Measurements from ENCODE around the gene PUS10.
"Not testable (repeated sequence)": the region's sequence is repeated elsewhere in the genome, so short reads cannot be mapped to it uniquely, and the experiment has no call there.

PUS10 gene

GRCh38 chr2:60987041-60987440 lies 31.0 kb downstream of the PUS10 start:
- Histone ChIP-seq H3K4me1 (ENCODE audit: insufficient read depth, low read length) (no peaks in the 10 kb centered on the region), H3K27ac (ENCODE audit: low read length) (no peak overlapping the region), H3K79me2 (ENCODE audit: insufficient read depth, low read length) (no peaks in the 10 kb centered on the region), H3K4me2 (ENCODE audit: insufficient read depth, low read length) (no peak overlapping the region), H3K36me3 (ENCODE audit: insufficient read depth, low read length) (peaks cover 4% of the 10 kb centered on the region; the same call in 1 of the 2 replicates), H4K20me1 (ENCODE audit: insufficient read depth, low read length) (no peaks in the 10 kb centered on the region), H3K9me3 (ENCODE audit: insufficient read depth, low read length, severe bottlenecking) (peaks cover under 1% of the 10 kb centered on the region), H3K4me3 (ENCODE audit: low read depth in 1 of 2, low read length in 2 of 2) (no peak overlapping the region), H2AFZ (ENCODE audit: low read depth, low read length) (no peak overlapping the region), H3K9ac (ENCODE audit: low read depth, low read length) (no peak overlapping the region), H3K27me3 (ENCODE audit: insufficient read depth, low read length, poor library complexity) (no peaks in the 10 kb centered on the region)
- TF ChIP-seq CTCF (IDR thresholded peaks at IDR 0.05; ENCODE audit: borderline replicate concordance, extremely low read depth, low read length, poor library complexity, severe bottlenecking) (no peak), EZH2 (IDR thresholded peaks at IDR 0.05; ENCODE audit: borderline replicate concordance, low read depth, low read length, severe bottlenecking) (no peak)
- DNase-seq (no peak), ATAC-seq (ENCODE audit: insufficient read depth, low read depth) (no peak)

GRCh38 chr2:60984720-60985119 lies 33.3 kb downstream of the PUS10 start:
- no peak overlapping the region for H2AFZ ChIP-seq (ENCODE audit: low read depth, low read length)
- H3K4me3 ChIP-seq (ENCODE audit: low read depth in 1 of 2, low read length in 2 of 2) = no peak overlapping the region
- H3K27me3 ChIP-seq (ENCODE audit: insufficient read depth, low read length, poor library complexity) = no peaks in the 10 kb centered on the region
- no peaks in the 10 kb centered on the region for H3K4me1 ChIP-seq (ENCODE audit: insufficient read depth, low read length)
- H3K36me3 ChIP-seq (ENCODE audit: insufficient read depth, low read length) = no peaks in the 10 kb centered on the region
- DNase-seq (no peak), ATAC-seq (ENCODE audit: insufficient read depth, low read depth) (no peak)
- H3K4me2 ChIP-seq (ENCODE audit: insufficient read depth, low read length) = no peak overlapping the region
- TF ChIP-seq CTCF (IDR thresholded peaks at IDR 0.05; ENCODE audit: borderline replicate concordance, extremely low read depth, low read length, poor library complexity, severe bottlenecking) = no peak
- TF ChIP-seq EZH2 (IDR thresholded peaks at IDR 0.05; ENCODE audit: borderline replicate concordance, low read depth, low read length, severe bottlenecking) = no peak
- H3K27ac ChIP-seq (ENCODE audit: low read length) = no peak overlapping the region
- no peak overlapping the region for H3K9ac ChIP-seq (ENCODE audit: low read depth, low read length)
- no peaks in the 10 kb centered on the region for H4K20me1 ChIP-seq (ENCODE audit: insufficient read depth, low read length)
- H3K9me3 ChIP-seq (ENCODE audit: insufficient read depth, low read length, severe bottlenecking) = no peaks in the 10 kb centered on the region
- H3K79me2 ChIP-seq (ENCODE audit: insufficient read depth, low read length) = no peaks in the 10 kb centered on the region

GRCh38 chr2:60982066-60982465 lies 36.0 kb downstream of the PUS10 start:
- not testable (repeated sequence) for H3K9me3 ChIP-seq (ENCODE audit: insufficient read depth, low read length, severe bottlenecking); H3K79me2 ChIP-seq (ENCODE audit: insufficient read depth, low read length); ATAC-seq (ENCODE audit: insufficient read depth, low read depth); H3K9ac ChIP-seq (ENCODE audit: low read depth, low read length); H2AFZ ChIP-seq (ENCODE audit: low read depth, low read length); H3K4me3 ChIP-seq (ENCODE audit: low read depth in 1 of 2, low read length in 2 of 2); H3K4me2 ChIP-seq (ENCODE audit: insufficient read depth, low read length); H3K36me3 ChIP-seq (ENCODE audit: insufficient read depth, low read length); H4K20me1 ChIP-seq (ENCODE audit: insufficient read depth, low read length); DNase-seq; H3K4me1 ChIP-seq (ENCODE audit: insufficient read depth, low read length); H3K27me3 ChIP-seq (ENCODE audit: insufficient read depth, low read length, poor library complexity); H3K27ac ChIP-seq (ENCODE audit: low read length)

- Histone ChIP-seq H3K79me2 (ENCODE audit: insufficient read depth, low read length) (no peaks in the 10 kb centered on the region), H4K20me1 (ENCODE audit: insufficient read depth, low read length) (no peaks in the 10 kb centered on the region), H3K9ac (ENCODE audit: low read depth, low read length) (no peak overlapping the region), H3K27ac (ENCODE audit: low read length) (no peak overlapping the region), H3K4me2 (ENCODE audit: insufficient read depth, low read length) (no peak overlapping the region), H3K27me3 (ENCODE audit: insufficient read depth, low read length, poor library complexity) (no peaks in the 10 kb centered on the region), H2AFZ (ENCODE audit: low read depth, low read length) (no peak overlapping the region), H3K9me3 (ENCODE audit: insufficient read depth, low read length, severe bottlenecking) (no peaks in the 10 kb centered on the region), H3K36me3 (ENCODE audit: insufficient read depth, low read length) (no peaks in the 10 kb centered on the region), H3K4me1 (ENCODE audit: insufficient read depth, low read length) (no peaks in the 10 kb centered on the region), H3K4me3 (ENCODE audit: low read depth in 1 of 2, low read length in 2 of 2) (no peak overlapping the region)
- ATAC-seq (ENCODE audit: insufficient read depth, low read depth) (no peak), DNase-seq (no peak)
- no peak for TF ChIP-seq CTCF (IDR thresholded peaks at IDR 0.05; ENCODE audit: borderline replicate concordance, extremely low read depth, low read length, poor library complexity, severe bottlenecking)
- TF ChIP-seq EZH2 (IDR thresholded peaks at IDR 0.05; ENCODE audit: borderline replicate concordance, low read depth, low read length, severe bottlenecking) = no peak
Observed at GRCh38 chr2:60980071-60980815, 37.8 kb downstream of the PUS10 start.

Data from DND-41 (cell line).